ENCODE results near the gene TRPV4. TPM values are rescaled to one million over a fixed set of nuclear protein-coding genes. Genes with fewer than 3 reads are reported as not detected.

The TRPV4 gene
- polyA plus RNA-seq, 1 of the 3 experiments (the other 2 are of a cell fraction), result 5.2 TPM

DNA sequence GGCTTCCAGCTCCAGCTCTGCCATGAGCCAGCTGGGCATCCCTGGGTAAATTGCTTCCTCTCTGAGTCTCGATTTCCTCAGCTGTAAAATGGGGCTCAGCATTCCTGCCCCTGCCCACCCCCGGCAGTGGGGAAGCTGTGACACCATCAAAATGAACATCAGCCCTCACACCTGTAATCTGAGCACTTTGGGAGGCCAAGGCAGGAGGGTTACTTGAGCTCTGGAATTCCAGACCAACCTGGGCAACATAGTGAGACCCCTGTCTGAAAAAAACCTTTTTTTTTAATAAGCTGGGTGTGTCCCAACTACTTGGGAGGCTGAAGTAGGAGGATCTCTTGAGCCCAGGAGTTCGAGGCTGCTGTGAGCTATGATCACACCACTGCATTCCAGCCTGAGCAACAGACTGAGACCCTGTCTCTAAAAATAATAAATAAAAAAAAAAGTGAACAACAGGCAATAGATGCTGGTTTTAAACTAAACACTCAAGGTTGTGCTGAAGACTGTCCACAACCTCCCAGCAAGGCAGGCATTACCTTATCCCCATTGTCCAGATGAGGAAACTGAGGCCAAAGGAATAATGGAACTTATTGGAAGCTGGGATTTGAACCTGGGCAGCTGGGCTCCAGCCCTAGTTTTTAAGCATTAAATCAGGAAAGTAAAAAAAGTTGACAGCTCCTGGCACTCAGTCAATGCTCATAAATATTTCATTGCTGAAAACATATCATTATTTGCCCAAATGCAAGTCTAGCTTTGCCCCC is 4.3 kb downstream of the TRPV4 start:
- no peaks in the 10 kb centered on the region for H3K9me2 ChIP-seq
- 29% methylated on average over 3 of the region's 3 CpGs for WGBS (ENCODE audit: low lambda C conversion rate)
- no peaks in the 10 kb centered on the region for H3K9me3 ChIP-seq
- no peak overlapping the region for H2AFZ ChIP-seq (ENCODE audit: low read depth)
- no peak for DNase-seq
- TF ChIP-seq, protein P1, sequence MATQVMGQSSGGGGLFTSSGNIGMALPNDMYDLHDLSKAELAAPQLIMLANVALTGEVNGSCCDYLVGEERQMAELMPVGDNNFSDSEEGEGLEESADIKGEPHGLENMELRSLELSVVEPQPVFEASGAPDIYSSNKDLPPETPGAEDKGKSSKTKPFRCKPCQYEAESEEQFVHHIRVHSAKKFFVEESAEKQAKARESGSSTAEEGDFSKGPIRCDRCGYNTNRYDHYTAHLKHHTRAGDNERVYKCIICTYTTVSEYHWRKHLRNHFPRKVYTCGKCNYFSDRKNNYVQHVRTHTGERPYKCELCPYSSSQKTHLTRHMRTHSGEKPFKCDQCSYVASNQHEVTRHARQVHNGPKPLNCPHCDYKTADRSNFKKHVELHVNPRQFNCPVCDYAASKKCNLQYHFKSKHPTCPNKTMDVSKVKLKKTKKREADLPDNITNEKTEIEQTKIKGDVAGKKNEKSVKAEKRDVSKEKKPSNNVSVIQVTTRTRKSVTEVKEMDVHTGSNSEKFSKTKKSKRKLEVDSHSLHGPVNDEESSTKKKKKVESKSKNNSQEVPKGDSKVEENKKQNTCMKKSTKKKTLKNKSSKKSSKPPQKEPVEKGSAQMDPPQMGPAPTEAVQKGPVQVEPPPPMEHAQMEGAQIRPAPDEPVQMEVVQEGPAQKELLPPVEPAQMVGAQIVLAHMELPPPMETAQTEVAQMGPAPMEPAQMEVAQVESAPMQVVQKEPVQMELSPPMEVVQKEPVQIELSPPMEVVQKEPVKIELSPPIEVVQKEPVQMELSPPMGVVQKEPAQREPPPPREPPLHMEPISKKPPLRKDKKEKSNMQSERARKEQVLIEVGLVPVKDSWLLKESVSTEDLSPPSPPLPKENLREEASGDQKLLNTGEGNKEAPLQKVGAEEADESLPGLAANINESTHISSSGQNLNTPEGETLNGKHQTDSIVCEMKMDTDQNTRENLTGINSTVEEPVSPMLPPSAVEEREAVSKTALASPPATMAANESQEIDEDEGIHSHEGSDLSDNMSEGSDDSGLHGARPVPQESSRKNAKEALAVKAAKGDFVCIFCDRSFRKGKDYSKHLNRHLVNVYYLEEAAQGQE (IDR thresholded peaks at IDR 0.05; ENCODE audit: low read depth, low read length), result no peak
- TF ChIP-seq RAD21 (IDR thresholded peaks at IDR 0.05; ENCODE audit: low read length) (no peak), YY1 (IDR thresholded peaks at IDR 0.05; ENCODE audit: low read depth) (no peak), FOXM1 (IDR thresholded peaks at IDR 0.05; ENCODE audit: low read depth) (no peak)
- TF ChIP-seq, protein P2, sequence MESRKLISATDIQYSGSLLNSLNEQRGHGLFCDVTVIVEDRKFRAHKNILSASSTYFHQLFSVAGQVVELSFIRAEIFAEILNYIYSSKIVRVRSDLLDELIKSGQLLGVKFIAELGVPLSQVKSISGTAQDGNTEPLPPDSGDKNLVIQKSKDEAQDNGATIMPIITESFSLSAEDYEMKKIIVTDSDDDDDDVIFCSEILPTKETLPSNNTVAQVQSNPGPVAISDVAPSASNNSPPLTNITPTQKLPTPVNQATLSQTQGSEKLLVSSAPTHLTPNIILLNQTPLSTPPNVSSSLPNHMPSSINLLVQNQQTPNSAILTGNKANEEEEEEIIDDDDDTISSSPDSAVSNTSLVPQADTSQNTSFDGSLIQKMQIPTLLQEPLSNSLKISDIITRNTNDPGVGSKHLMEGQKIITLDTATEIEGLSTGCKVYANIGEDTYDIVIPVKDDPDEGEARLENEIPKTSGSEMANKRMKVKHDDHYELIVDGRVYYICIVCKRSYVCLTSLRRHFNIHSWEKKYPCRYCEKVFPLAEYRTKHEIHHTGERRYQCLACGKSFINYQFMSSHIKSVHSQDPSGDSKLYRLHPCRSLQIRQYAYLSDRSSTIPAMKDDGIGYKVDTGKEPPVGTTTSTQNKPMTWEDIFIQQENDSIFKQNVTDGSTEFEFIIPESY (IDR thresholded peaks at IDR 0.05; ENCODE audit: borderline replicate concordance, low read depth), result no peak
- H3K27me3 ChIP-seq (ENCODE audit: insufficient read depth), result no peaks in the 10 kb centered on the region
- no peaks in the 10 kb centered on the region for H4K20me1 ChIP-seq (ENCODE audit: insufficient read depth)
- no peak overlapping the region for H3K4me2 ChIP-seq
- no peaks in the 10 kb centered on the region for H3K79me2 ChIP-seq (ENCODE audit: insufficient read depth)
- H3F3A ChIP-seq (replicated peaks; ENCODE audit: insufficient read depth), result peaks cover 4% of the 10 kb centered on the region
- no peak overlapping the region for H3K9ac ChIP-seq
- ChIA-PET CTCF (interaction anchor here (0.8 to 6.0 kb wide), 6 partner anchors 9 to 24 kb away, joined by 3 to 33 read pairs (median 6); no protein-coding TSS in a partner anchor), POLR2A (no interaction called here)
- H3K4me3 ChIP-seq (ENCODE audit: low read depth in 2 of 2, low read length in 1 of 2), result no peak overlapping the region
- no peaks in the 10 kb centered on the region for H3K36me3 ChIP-seq (replicated peaks in 1 of 2; ENCODE audit: control insufficient read depth in 1 of 2, insufficient read depth in 2 of 2, low read length in 1 of 2)
- H3K27ac ChIP-seq (ENCODE audit: low read depth in 2 of 2, low read length in 1 of 2), result no peak overlapping the region
- H3K4me1 ChIP-seq (ENCODE audit: control insufficient read depth in 1 of 2, insufficient read depth in 2 of 2, low read depth in 1 of 2, low read length in 1 of 2), result no peaks in the 10 kb centered on the region

DNA sequence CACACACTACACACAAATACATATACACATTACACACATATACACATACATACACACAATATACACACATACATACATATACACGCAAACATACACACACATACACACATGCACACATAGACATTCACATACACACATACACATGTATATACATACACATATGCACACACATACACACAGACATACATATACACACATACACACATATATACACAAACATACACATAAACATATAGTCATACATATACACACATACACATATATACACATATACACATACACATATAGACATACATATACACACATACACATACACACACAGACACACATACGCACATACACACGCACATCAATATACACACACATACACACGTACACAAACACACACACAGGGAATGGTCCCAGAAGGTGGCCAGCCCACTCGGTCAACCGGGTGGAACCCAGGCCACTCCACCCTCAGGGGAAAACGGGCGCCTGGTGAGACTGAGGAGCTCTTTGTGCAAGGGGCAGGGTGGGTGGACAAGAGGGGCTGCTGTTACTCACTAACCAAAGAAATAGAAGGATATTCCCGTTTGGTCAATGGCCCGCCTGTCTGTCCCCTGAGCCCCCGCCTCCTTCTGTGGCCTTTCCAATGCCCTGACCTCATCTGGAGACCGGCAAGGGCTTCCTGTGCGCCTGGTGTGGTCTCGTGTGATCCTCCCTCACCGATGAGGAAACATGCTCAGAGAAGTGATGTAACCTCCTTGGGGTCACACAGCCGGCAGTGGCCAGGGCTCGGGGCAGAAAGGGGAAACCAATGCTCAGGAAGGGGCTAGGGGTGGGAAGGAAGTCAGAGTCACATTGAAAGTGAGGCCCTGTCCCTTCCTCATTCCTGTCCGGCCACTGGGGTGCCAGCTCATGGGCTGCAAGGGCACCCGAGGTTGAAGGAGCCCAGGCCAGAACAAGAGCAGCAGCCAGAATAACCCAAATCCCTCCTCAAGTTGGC is 5.3 kb downstream of the TRPV4 start:
- POLR2A ChIA-PET, result no interaction called here
- H2AFZ ChIP-seq (ENCODE audit: low read depth), result no peak overlapping the region
- H3K9ac ChIP-seq, result no peak overlapping the region
- no peak overlapping the region for H3K4me3 ChIP-seq (ENCODE audit: low read depth in 2 of 2, low read length in 1 of 2)
- H3K27ac ChIP-seq (ENCODE audit: low read depth in 2 of 2, low read length in 1 of 2), result no peak overlapping the region
- no peaks in the 10 kb centered on the region for H3K79me2 ChIP-seq (ENCODE audit: insufficient read depth)
- 71% methylated on average over 16 of the region's 19 CpGs for WGBS (ENCODE audit: low lambda C conversion rate)
- peaks cover 0 to 2% of the 10 kb centered on the region in 2 experiments; a peak in 1 of 4 replicates for H3K4me1 ChIP-seq (ENCODE audit: control insufficient read depth in 1 of 2, insufficient read depth in 2 of 2, low read depth in 1 of 2, low read length in 1 of 2)
- H3F3A ChIP-seq (replicated peaks; ENCODE audit: insufficient read depth), result peaks cover 4% of the 10 kb centered on the region
- no peaks in the 10 kb centered on the region for H3K9me2 ChIP-seq
- CTCF ChIA-PET, result interaction anchor here (2.3 to 6.0 kb wide), 3 partner anchors 18 to 25 kb away, joined by 6 to 33 read pairs (median 32); no protein-coding TSS in a partner anchor
- no peak for DNase-seq
- no peaks in the 10 kb centered on the region for H3K9me3 ChIP-seq
- H3K4me2 ChIP-seq, result no peak overlapping the region
- no peaks in the 10 kb centered on the region for H4K20me1 ChIP-seq (ENCODE audit: insufficient read depth)
- no peaks in the 10 kb centered on the region for H3K27me3 ChIP-seq (ENCODE audit: insufficient read depth)
- no peaks in the 10 kb centered on the region for H3K36me3 ChIP-seq (replicated peaks in 1 of 2; ENCODE audit: control insufficient read depth in 1 of 2, insufficient read depth in 2 of 2, low read length in 1 of 2)
- TF ChIP-seq FOXM1 (IDR thresholded peaks at IDR 0.05; ENCODE audit: low read depth), result no peak
- TF ChIP-seq ELF1 (IDR thresholded peaks at IDR 0.05), result no peak
- TF ChIP-seq, protein P2 (IDR thresholded peaks at IDR 0.05; ENCODE audit: borderline replicate concordance, low read depth), result no peak
- no peak for TF ChIP-seq EP300 (IDR thresholded peaks at IDR 0.05; ENCODE audit: borderline replicate concordance in 1 of 2, low read depth in 1 of 2, low read length in 1 of 2)
- TF ChIP-seq GATA2 (CRISPR knock-in tag; IDR thresholded peaks at IDR 0.05), result no peak
- TF ChIP-seq SIN3A (IDR thresholded peaks at IDR 0.05; ENCODE audit: borderline replicate concordance, low read depth, low read length), result no peak
- no peak for TF ChIP-seq POLR2AphosphoS5 (IDR thresholded peaks at IDR 0.05; ENCODE audit: low read depth, low read length)
- no peak for TF ChIP-seq FOXJ3 (CRISPR knock-in tag; IDR thresholded peaks at IDR 0.05)
- no peak for TF ChIP-seq NFIC (IDR thresholded peaks at IDR 0.05; ENCODE audit: borderline replicate concordance)
- no peak for TF ChIP-seq YY1 (IDR thresholded peaks at IDR 0.05; ENCODE audit: low read depth)
- TF ChIP-seq, protein P3, sequence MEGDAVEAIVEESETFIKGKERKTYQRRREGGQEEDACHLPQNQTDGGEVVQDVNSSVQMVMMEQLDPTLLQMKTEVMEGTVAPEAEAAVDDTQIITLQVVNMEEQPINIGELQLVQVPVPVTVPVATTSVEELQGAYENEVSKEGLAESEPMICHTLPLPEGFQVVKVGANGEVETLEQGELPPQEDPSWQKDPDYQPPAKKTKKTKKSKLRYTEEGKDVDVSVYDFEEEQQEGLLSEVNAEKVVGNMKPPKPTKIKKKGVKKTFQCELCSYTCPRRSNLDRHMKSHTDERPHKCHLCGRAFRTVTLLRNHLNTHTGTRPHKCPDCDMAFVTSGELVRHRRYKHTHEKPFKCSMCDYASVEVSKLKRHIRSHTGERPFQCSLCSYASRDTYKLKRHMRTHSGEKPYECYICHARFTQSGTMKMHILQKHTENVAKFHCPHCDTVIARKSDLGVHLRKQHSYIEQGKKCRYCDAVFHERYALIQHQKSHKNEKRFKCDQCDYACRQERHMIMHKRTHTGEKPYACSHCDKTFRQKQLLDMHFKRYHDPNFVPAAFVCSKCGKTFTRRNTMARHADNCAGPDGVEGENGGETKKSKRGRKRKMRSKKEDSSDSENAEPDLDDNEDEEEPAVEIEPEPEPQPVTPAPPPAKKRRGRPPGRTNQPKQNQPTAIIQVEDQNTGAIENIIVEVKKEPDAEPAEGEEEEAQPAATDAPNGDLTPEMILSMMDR (IDR thresholded peaks at IDR 0.05), result no peak
